T-helper 17 cell (primary cell): ENCODE measurements around the gene ASAP2. TPM values are rescaled to one million over a fixed set of nuclear protein-coding genes. Genes with fewer than 3 reads are reported as not detected.

Experiments
- ATAC-seq: fragments of 150-1000 bp; cut with Tn5 transposase; 2 replicates; pipeline ENCODE4 v1.10.0; 2021; ENCODE audit warnings: mild to moderate bottlenecking, moderate library complexity
- DNase-seq, 3 donors: peaks; one replicate each; pipeline versions ENCODE4 v3.0.0 to v3.0.0-alpha.2; 2020 to 2021
- H3K9me3 ChIP-seq: one replicate; pipeline ENCODE4 v1.7.0; 2013; ENCODE audit warnings: low read length, mild to moderate bottlenecking; ENCODE audit not compliant: control insufficient read depth, poor library complexity, severe bottlenecking
- H3K27ac Mint-ChIP-seq: one replicate; pipeline ENCODE4 v1.8.0; 2022; ENCODE audit warnings: mild to moderate bottlenecking, moderate library complexity, mixed read lengths
- H3K27me3 Mint-ChIP-seq: one replicate; pipeline ENCODE4 v1.8.0; 2022; ENCODE audit warnings: mixed read lengths
- H3K36me3 Mint-ChIP-seq: one replicate; pipeline ENCODE4 v1.8.0; 2022; ENCODE audit warnings: low read depth, mixed read lengths
- H3K4me1 Mint-ChIP-seq: one replicate; pipeline ENCODE4 v1.8.0; 2022; ENCODE audit warnings: mild to moderate bottlenecking, mixed read lengths
- H3K4me3 Mint-ChIP-seq: one replicate; pipeline ENCODE4 v1.8.0; 2022; ENCODE audit warnings: mild to moderate bottlenecking, moderate library complexity, mixed read lengths
- total RNA-seq, 4 donors: library from RNA in 2 of 4; stranded (reverse) in 2 of 4; gene quantifications; one replicate each; pipeline ENCODE4 v1.2.3 and lab custom pipeline; 2022 to 2026

ASAP2 gene
- total RNA-seq, 2 donors from 2014 or later: 0.75 to 14.8 TPM

GRCh38 chr2:9248363-9248762 is 41.8 kb downstream of the ASAP2 start:
- Mint-ChIP-seq H3K4me3 (no peak overlapping the region), H3K27ac (no peak overlapping the region), H3K4me1 (no peaks in the 10 kb centered on the region), H3K27me3 (peaks cover 55% of the 10 kb centered on the region), H3K36me3 (no peaks in the 10 kb centered on the region)
- no peak for ATAC-seq
- no peak for DNase-seq
- H3K9me3 ChIP-seq: no peaks in the 10 kb centered on the region

DNA sequence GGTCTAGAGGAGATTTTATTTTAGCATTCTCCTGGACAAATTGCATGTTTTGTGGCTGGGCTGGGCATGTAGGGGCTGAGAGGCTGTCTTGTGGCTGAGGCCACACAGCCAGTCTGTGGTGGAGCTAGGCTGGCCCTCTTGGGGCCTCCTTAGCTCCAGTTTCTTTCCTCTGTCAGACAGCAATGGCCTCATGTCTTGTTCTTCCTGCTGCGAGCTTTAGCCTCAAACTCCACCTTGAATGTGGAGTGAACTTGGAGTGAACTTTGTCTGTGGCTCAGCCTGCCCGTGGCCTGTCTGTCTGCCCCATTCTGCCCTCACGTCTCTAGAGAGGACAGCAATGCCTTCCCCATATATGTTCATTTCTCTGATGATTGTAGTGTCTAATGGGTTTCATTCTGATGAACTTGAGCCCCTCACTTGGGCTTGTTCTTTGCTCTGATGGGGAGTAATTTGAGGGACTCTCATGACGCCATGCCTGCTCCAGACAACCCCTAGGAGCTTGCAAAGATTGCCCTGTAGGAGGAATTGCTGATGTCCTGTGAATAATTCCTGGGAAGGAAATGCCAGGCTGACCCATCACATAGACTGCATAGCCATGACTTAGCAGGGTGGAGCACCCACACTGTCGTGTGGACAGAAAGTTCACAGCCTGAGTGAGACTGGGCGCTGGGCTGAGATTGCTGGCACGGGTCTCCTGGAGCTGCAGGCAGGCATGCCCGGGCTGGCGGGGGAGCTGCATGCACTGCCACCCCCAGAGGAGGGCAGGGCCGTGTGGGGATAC is 42.6 kb downstream of the ASAP2 start:
- Mint-ChIP-seq H3K4me3 (no peak overlapping the region), H3K27ac (no peak overlapping the region), H3K36me3 (no peaks in the 10 kb centered on the region), H3K4me1 (no peaks in the 10 kb centered on the region), H3K27me3 (peaks cover 55% of the 10 kb centered on the region)
- DNase-seq: no peak
- ATAC-seq: no peak
- H3K9me3 ChIP-seq: no peaks in the 10 kb centered on the region

DNA sequence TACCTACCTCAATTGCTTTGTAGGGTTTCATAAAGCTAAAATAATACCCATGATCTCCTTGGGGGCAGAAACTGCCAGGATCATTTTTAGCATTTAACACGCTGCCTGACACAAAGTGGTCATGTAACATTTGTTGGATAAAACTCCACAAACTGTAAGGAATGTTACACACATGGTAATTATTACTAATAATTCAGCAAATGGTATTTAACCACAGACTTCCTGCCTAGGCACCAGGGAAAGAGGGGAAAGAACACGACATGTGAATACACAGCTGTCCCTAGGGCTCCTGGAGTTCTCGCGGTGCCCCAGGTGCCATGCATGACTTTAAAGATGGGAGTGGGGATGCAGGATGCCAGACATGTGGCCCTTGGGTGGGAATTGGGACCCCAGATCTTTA is 43.5 kb downstream of the ASAP2 start:
- no peak for DNase-seq
- ATAC-seq: no peak
- Mint-ChIP-seq H3K27me3 (peaks cover 59% of the 10 kb centered on the region), H3K27ac (no peak overlapping the region), H3K4me3 (no peak overlapping the region), H3K36me3 (no peaks in the 10 kb centered on the region), H3K4me1 (no peaks in the 10 kb centered on the region)
- H3K9me3 ChIP-seq: no peaks in the 10 kb centered on the region

GRCh38 chr2:9250498-9251153 is 44.0 kb downstream of the ASAP2 start:
- Mint-ChIP-seq H3K4me3 (no peak overlapping the region), H3K4me1 (no peaks in the 10 kb centered on the region), H3K27ac (peak overlapping the region; percentile 48), H3K27me3 (peaks cover 65% of the 10 kb centered on the region), H3K36me3 (no peaks in the 10 kb centered on the region)
- DNase-seq (no peak), ATAC-seq (no peak)
- H3K9me3 ChIP-seq: no peaks in the 10 kb centered on the region

- Mint-ChIP-seq H3K4me1 (no peaks in the 10 kb centered on the region), H3K36me3 (no peaks in the 10 kb centered on the region), H3K4me3 (no peak overlapping the region), H3K27ac (no peak overlapping the region), H3K27me3 (peaks cover 70% of the 10 kb centered on the region)
- ATAC-seq: no peak
- no peaks in the 10 kb centered on the region for H3K9me3 ChIP-seq
- DNase-seq: no peak
Observed at GRCh38 chr2:9251154-9252001, 44.8 kb downstream of the ASAP2 start.

- DNase-seq: no peak
- Mint-ChIP-seq H3K4me1 (no peaks in the 10 kb centered on the region), H3K27ac (no peak overlapping the region), H3K4me3 (no peak overlapping the region), H3K27me3 (peaks cover 64% of the 10 kb centered on the region), H3K36me3 (no peaks in the 10 kb centered on the region)
- no peak for ATAC-seq
- no peaks in the 10 kb centered on the region for H3K9me3 ChIP-seq
Observed at GRCh38 chr2:9252002-9252357, 45.4 kb downstream of the ASAP2 start.

GRCh38 chr2:9255416-9255815 is 48.8 kb downstream of the ASAP2 start:
- H3K9me3 ChIP-seq: no peaks in the 10 kb centered on the region
- Mint-ChIP-seq H3K4me3 (no peak overlapping the region), H3K4me1 (peaks cover 3% of the 10 kb centered on the region), H3K27ac (no peak overlapping the region), H3K27me3 (peaks cover 41% of the 10 kb centered on the region), H3K36me3 (no peaks in the 10 kb centered on the region)
- ATAC-seq (no peak), DNase-seq (no peak)

GRCh38 chr2:9256147-9256546 is 49.5 kb downstream of the ASAP2 start:
- no peak overlapping the region for H3K4me3 Mint-ChIP-seq
- H3K27me3 Mint-ChIP-seq: peaks cover 39% of the 10 kb centered on the region
- H3K9me3 ChIP-seq: no peaks in the 10 kb centered on the region
- ATAC-seq (no peak), DNase-seq (no peak)
- peaks cover 3% of the 10 kb centered on the region for H3K4me1 Mint-ChIP-seq
- no peaks in the 10 kb centered on the region for H3K36me3 Mint-ChIP-seq
- no peak overlapping the region for H3K27ac Mint-ChIP-seq

DNA sequence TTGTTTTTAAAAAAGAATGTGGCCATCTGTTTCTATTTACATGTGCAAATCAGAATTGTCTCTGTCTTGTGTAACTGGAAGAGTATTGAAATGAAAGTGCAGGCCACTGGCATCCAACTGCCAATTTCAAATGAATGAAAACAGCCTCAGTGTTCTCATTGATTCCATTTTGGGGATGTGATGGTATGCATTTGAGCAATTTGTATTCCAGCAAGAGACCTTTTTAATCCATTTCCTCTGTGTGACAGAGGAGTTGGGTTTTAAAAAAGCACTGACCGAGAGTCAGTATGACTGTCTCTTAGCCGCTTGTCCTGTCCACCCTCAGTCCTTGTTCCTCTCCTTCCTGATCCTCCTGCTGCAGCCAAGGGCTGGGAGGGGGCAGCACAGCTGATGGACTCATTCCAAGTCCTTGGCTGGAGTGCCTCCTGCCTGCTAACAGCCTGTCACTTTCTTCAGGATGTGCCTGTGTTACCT is 50.0 kb downstream of the ASAP2 start:
- H3K27ac Mint-ChIP-seq: no peak overlapping the region
- no peaks in the 10 kb centered on the region for H3K36me3 Mint-ChIP-seq
- no peaks in the 10 kb centered on the region for H3K9me3 ChIP-seq
- no peak for ATAC-seq
- no peak for DNase-seq
- H3K4me3 Mint-ChIP-seq: no peak overlapping the region
- peaks cover 36% of the 10 kb centered on the region for H3K27me3 Mint-ChIP-seq
- peaks cover 3% of the 10 kb centered on the region for H3K4me1 Mint-ChIP-seq

GRCh38 chr2:9258501-9258900 is 51.9 kb downstream of the ASAP2 start:
- peaks cover 42% of the 10 kb centered on the region for H3K27me3 Mint-ChIP-seq
- no peaks in the 10 kb centered on the region for H3K36me3 Mint-ChIP-seq
- DNase-seq (no peak), ATAC-seq (no peak)
- no peak overlapping the region for H3K27ac Mint-ChIP-seq
- H3K4me1 Mint-ChIP-seq: peaks cover 8% of the 10 kb centered on the region
- no peak overlapping the region for H3K4me3 Mint-ChIP-seq
- no peaks in the 10 kb centered on the region for H3K9me3 ChIP-seq

DNA sequence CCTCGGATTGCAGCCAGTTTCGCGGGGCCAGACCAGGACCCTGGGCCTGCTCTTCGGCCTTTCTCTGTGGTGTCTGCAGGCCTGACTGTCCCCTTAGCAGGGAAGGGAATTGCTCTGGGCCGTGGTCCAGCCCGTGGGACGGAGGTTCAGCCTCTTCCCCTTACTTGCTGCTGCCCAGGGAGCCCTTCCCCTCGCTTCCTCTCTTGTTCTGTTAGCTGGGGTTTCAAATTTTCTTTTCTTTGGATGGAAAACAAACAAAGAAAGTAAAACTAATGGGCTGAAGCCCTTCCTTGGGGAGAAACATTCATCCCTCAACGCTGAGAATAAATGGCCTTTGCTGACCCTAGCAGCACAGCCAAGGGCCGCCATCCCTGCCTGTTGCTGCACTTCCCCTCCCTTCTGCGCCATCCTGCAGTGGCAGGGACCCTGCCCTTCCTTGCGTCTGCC is 52.4 kb downstream of the ASAP2 start:
- H3K9me3 ChIP-seq: no peaks in the 10 kb centered on the region
- Mint-ChIP-seq H3K36me3 (no peaks in the 10 kb centered on the region), H3K27me3 (peaks cover 44% of the 10 kb centered on the region), H3K4me1 (peaks cover 10% of the 10 kb centered on the region), H3K4me3 (no peak overlapping the region), H3K27ac (no peak overlapping the region)
- ATAC-seq (no peak), DNase-seq (no peak)

- no peak overlapping the region for H3K4me3 Mint-ChIP-seq
- DNase-seq (no peak), ATAC-seq (no peak)
- H3K9me3 ChIP-seq: no peaks in the 10 kb centered on the region
- H3K27ac Mint-ChIP-seq: no peak overlapping the region
- peaks cover 10% of the 10 kb centered on the region for H3K4me1 Mint-ChIP-seq
- no peaks in the 10 kb centered on the region for H3K36me3 Mint-ChIP-seq
- peaks cover 36% of the 10 kb centered on the region for H3K27me3 Mint-ChIP-seq
Observed at GRCh38 chr2:9260464-9260918, 53.9 kb downstream of the ASAP2 start.

DNA sequence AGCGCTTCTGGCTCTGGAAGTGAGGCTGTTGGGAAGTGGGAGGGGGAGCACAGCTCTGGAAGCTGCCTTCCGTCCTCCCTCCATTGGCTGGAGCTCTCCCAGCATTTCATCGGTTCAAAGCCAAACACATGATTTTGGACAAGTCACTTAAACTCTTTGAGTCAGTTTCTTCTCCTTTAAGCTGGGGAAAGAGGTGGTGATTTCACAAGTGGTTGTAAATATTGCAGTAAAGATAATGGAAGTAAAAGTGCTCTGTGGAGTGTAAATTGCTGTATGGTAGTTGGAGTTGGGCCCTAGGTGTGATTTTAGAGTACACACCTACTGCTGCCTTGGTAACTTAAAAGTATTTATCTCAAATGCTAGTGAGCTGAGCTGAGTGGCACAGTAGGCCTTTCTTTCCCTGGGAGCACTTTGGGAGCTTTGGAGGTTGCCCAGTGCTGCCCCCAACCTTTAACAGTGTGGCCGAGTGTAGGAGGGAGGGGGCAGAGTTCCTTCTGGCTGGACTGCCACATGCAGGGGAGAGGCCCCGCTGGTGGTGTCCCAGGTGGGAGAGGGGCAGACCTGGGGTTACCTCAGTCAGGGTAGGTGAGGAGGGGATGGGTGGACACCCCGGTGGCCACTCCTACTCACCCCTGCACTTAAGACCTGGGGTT is 54.7 kb downstream of the ASAP2 start:
- Mint-ChIP-seq H3K36me3 (no peaks in the 10 kb centered on the region), H3K4me1 (peaks cover 10% of the 10 kb centered on the region), H3K27me3 (peaks cover 30% of the 10 kb centered on the region), H3K4me3 (no peak overlapping the region), H3K27ac (no peak overlapping the region)
- DNase-seq: no peak
- no peak for ATAC-seq
- H3K9me3 ChIP-seq: no peaks in the 10 kb centered on the region
